PC-3 (cell line): Measurements from ENCODE around the gene ZNF496. TPM values are rescaled to one million over a fixed set of nuclear protein-coding genes. Genes with fewer than 3 reads are reported as not detected.

Experiments used
- ATAC-seq: fragments of 200-7000 bp; cut with Tn5 transposase; 2 replicates; pipeline ENCODE4 v1.9.1; 2020; ENCODE audit warnings: mild to moderate bottlenecking, moderate library complexity
- BruUV-seq: library from RNA; stranded (reverse); fragments of 400-500 nt; replicated peaks from 2 replicates; lab custom pipeline; 2021; lab: Mats Ljungman, UMichigan
- CTCF ChIA-PET: fragments of 300-600 bp; sonication (Branson Sonifier 250); formaldehyde crosslinking; loops from one replicate; lab custom pipeline; 2022; ENCODE audit warnings: antibody characterized with exemption; lab: Charles Lee
- POLR2A ChIA-PET: fragments of 300-600 bp; sonication (Branson Sonifier 250); formaldehyde crosslinking; loops from one replicate; lab custom pipeline; 2022; ENCODE audit warnings: antibody characterized with exemption; ENCODE audit not compliant: unreplicated experiment; lab: Charles Lee
- DNase-seq: peaks from one replicate; pipeline ENCODE4 v3.0.0-alpha.2; 2015
- H2AFZ ChIP-seq: fragments of 300-600 bp; sonication (generic); 2 replicates; pipeline ENCODE4 v1.6.0; 2016; ENCODE audit warnings: antibody characterized with exemption, low read length
- H3F3A ChIP-seq: fragments of 300-600 bp; sonication (generic); one replicate; pipeline ENCODE4 v1.6.0; 2017; ENCODE audit warnings: antibody characterized with exemption, low read length, control low read depth, mild to moderate bottlenecking; ENCODE audit not compliant: unreplicated experiment
- H3K27ac ChIP-seq: fragments of 300-600 bp; sonication (generic); 2 replicates; pipeline ENCODE4 v1.5.1; 2016; ENCODE audit warnings: mild to moderate bottlenecking, low read length
- H3K27me3 ChIP-seq: fragments of 300-600 bp; sonication (generic); 2 replicates; pipeline ENCODE4 v1.6.1; 2016; ENCODE audit warnings: low read length, mixed read lengths
- H3K36me3 ChIP-seq: fragments of 300-600 bp; sonication (generic); 2 replicates; pipeline ENCODE4 v1.6.1; 2016; ENCODE audit warnings: low read depth, mixed run types, low read length, mixed read lengths
- H3K4me1 ChIP-seq: fragments of 300-600 bp; sonication (generic); 2 replicates; pipeline ENCODE4 v1.5.1; 2016; ENCODE audit warnings: low read length; ENCODE audit not compliant: insufficient read depth
- H3K4me2 ChIP-seq: fragments of 300-600 bp; sonication (generic); 2 replicates; pipeline ENCODE4 v1.6.0; 2016; ENCODE audit warnings: low read length
- H3K4me3 ChIP-seq: fragments of 300-600 bp; sonication (generic); 2 replicates; pipeline ENCODE4 v1.5.1; 2016; ENCODE audit warnings: mild to moderate bottlenecking, low read length, mixed read lengths
- H3K79me2 ChIP-seq: fragments of 300-600 bp; sonication (generic); 2 replicates; pipeline ENCODE4 v1.6.1; 2017; ENCODE audit warnings: low read length, mixed read lengths
- H3K9ac ChIP-seq: fragments of 300-600 bp; sonication (generic); 2 replicates; pipeline ENCODE4 v1.6.0; 2016; ENCODE audit warnings: mild to moderate bottlenecking, low read length
- H3K9me2 ChIP-seq: fragments of 300-600 bp; sonication (generic); replicated peaks from 2 replicates; pipeline ENCODE4 v1.6.1; 2016; ENCODE audit warnings: mixed run types, low read length, mixed read lengths
- H3K9me3 ChIP-seq: fragments of 300-600 bp; sonication (generic); 2 replicates; pipeline ENCODE4 v1.6.1; 2016; ENCODE audit warnings: low read length, mixed read lengths
- H4K20me1 ChIP-seq: fragments of 300-600 bp; sonication (generic); 2 replicates; pipeline ENCODE4 v1.6.1; 2016; ENCODE audit warnings: low read length, mixed read lengths
- EZH2 ChIP-seq: fragments of 300-600 bp; sonication (generic); IDR thresholded peaks from one replicate; pipeline ENCODE4 v1.6.1; 2017; ENCODE audit warnings: antibody characterized with exemption, mild to moderate bottlenecking, low read length; ENCODE audit not compliant: unreplicated experiment
- EZH2phosphoT487 ChIP-seq: fragments of 300-600 bp; sonication (generic); IDR thresholded peaks from 2 replicates; pipeline ENCODE4 v1.6.1; 2018; ENCODE audit warnings: mild to moderate bottlenecking, antibody characterized with exemption, low read length, borderline replicate concordance
- intact Hi-C: fragments of 100-400 bp; cut with micrococcal nuclease; formaldehyde crosslinking; loops from 2 replicates; pipeline ENCODE4 v1.9.0; 2023
- total RNA-seq: library from RNA; depleted of rRNA; stranded (reverse); fragments of >200 nt; gene quantifications from 2 replicates; pipeline ENCODE4 v1.2.3, GENCODE V29; 2014
- TF ChIP-seq, protein P1 (sequence below): fragments of 300-600 bp; sonication (generic); conservative IDR thresholded peaks from 2 replicates; pipeline ENCODE4 v1.5.1; 2017; ENCODE audit warnings: antibody characterized with exemption, low read depth, mild to moderate bottlenecking, low read length

Gene ZNF496
- total RNA-seq, 1 experiment from 2014 or later: 79.4 TPM

DNA sequence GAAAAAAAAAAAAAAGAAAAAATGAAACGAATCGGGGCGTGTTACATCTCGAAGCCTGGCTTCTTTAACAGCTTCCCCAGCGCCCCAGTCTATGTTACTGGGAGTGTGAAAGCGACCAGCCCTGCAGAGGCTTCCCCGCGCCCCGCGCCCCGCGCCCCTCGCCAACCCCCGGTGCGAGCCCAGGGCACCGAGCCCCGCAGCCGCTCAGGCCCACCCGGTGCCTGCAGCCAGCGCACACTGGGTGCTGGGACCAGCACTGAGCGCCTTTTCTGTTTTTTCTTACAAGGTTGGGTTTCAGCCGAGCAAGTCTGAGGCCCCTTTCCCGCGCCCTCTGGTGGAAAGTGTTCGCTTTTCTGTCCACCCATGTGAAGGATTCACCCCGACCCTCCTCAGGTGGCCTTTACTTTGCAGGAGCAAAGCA is 42.1 kb upstream of the ZNF496 start:
- Histone ChIP-seq H3K4me3 (no peak overlapping the region), H3K9me3 (no peaks in the 10 kb centered on the region), H3K4me2 (no peak overlapping the region), H3K9ac (no peak overlapping the region), H3K36me3 (no peaks in the 10 kb centered on the region), H3F3A (no peaks in the 10 kb centered on the region), H3K79me2 (no peaks in the 10 kb centered on the region), H3K9me2 (no peaks in the 10 kb centered on the region), H3K4me1 (peaks cover 5% of the 10 kb centered on the region; the same call in 1 of the 2 replicates), H3K27me3 (no peaks in the 10 kb centered on the region), H2AFZ (no peak overlapping the region), H3K27ac (no peak overlapping the region), H4K20me1 (no peaks in the 10 kb centered on the region)
- ChIA-PET POLR2A (no interaction called here), CTCF (interaction anchor here (0.6 kb wide), 1 partner anchor 14 kb away, joined by 5 read pairs; no protein-coding TSS in a partner anchor)
- no TSS peak for BruUV-seq
- DNase-seq (no peak), ATAC-seq (no peak)
- TF ChIP-seq, protein P1, sequence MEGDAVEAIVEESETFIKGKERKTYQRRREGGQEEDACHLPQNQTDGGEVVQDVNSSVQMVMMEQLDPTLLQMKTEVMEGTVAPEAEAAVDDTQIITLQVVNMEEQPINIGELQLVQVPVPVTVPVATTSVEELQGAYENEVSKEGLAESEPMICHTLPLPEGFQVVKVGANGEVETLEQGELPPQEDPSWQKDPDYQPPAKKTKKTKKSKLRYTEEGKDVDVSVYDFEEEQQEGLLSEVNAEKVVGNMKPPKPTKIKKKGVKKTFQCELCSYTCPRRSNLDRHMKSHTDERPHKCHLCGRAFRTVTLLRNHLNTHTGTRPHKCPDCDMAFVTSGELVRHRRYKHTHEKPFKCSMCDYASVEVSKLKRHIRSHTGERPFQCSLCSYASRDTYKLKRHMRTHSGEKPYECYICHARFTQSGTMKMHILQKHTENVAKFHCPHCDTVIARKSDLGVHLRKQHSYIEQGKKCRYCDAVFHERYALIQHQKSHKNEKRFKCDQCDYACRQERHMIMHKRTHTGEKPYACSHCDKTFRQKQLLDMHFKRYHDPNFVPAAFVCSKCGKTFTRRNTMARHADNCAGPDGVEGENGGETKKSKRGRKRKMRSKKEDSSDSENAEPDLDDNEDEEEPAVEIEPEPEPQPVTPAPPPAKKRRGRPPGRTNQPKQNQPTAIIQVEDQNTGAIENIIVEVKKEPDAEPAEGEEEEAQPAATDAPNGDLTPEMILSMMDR: peak; percentile 40
- TF ChIP-seq EZH2phosphoT487 (no peak), EZH2 (no peak)
- intact Hi-C loops: no loop called here

DNA sequence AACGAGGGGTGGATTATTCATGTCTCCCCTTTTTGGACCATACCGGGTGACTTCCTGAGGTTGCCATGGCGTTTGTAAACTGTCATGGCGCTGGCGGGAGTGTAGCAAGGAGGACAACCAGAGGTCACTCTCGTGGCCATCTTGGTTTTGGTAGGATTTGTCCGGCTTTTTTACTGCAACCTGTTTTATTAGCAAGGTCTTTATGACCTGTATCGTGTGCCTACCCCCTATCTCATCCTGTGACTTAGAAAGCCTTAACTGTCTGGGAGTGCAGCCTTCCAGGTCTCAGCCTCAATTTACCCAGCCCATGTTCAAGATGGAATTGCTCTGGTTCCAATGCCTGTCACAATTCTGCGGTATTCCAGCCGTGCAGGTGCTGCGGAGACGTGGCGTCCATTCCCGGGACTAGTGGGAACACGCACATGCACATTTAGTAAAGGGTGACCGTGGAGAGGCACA is 40.2 kb upstream of the ZNF496 start:
- POLR2A ChIA-PET: no interaction called here

More for the DNA sequence above, 40.2 kb upstream of the ZNF496 start:
- Histone ChIP-seq H3K36me3 (no peaks in the 10 kb centered on the region), H3K4me2 (no peak overlapping the region), H3K27me3 (no peaks in the 10 kb centered on the region), H3K9me2 (no peaks in the 10 kb centered on the region), H2AFZ (0 out of 2 replicates have a peak overlapping the region, but pooled peaks have one; percentile 11), H3K4me3 (no peak overlapping the region), H3K79me2 (no peaks in the 10 kb centered on the region), H3K9me3 (no peaks in the 10 kb centered on the region), H3K4me1 (peaks cover 12% of the 10 kb centered on the region; the same call in 1 of the 2 replicates), H4K20me1 (no peaks in the 10 kb centered on the region), H3F3A (no peaks in the 10 kb centered on the region), H3K9ac (no peak overlapping the region), H3K27ac (no peak overlapping the region)
- DNase-seq (no peak), ATAC-seq (no peak)
- TF ChIP-seq EZH2phosphoT487: no peak
- TF ChIP-seq, protein P1: no peak
- TF ChIP-seq EZH2: no peak
- intact Hi-C loops: loop anchor here (1.0 kb wide), 3 partner anchors 18 to 204 kb away; no protein-coding TSS in a partner anchor
- CTCF ChIA-PET: no interaction called here
- no TSS peak for BruUV-seq
